CD14-positive monocyte (primary cell): ENCODE data around the gene WAC. TPM values are rescaled to one million over a fixed set of nuclear protein-coding genes. Genes with fewer than 3 reads are reported as not detected.

Experiments
- DNase-seq, 3 donors: peaks; one replicate each; pipeline ENCODE4 v3.0.0-alpha.2; 2011 to 2022
- H2AFZ ChIP-seq: 2 replicates; pipeline ENCODE4 v1.6.0; 2012; ENCODE audit warnings: mild to moderate bottlenecking, low read depth, low read length, inconsistent platforms; ENCODE audit not compliant: insufficient read depth, poor library complexity, severe bottlenecking
- H3K27ac ChIP-seq, 2 donors: 1 replicate in 1 of 2; 2 replicates in 1 of 2; pipeline ENCODE4 v1.5.1; 2012 to 2013; ENCODE audit warnings: low read length in 2 of 2, control low read depth in 1 of 2, inconsistent platforms in 1 of 2, low read depth in 1 of 2, mild to moderate bottlenecking in 1 of 2
- H3K27me3 ChIP-seq, 2 donors: one replicate each; pipeline versions ENCODE4 v1.6.0 to v1.6.1; 2011 to 2013; ENCODE audit warnings: low read length in 2 of 2; ENCODE audit not compliant: control insufficient read depth in 2 of 2, insufficient read depth in 2 of 2
- H3K36me3 ChIP-seq, 2 donors: replicated peaks in 1 of 2; 1 replicate in 1 of 2; 2 replicates in 1 of 2; pipeline versions ENCODE4 v1.5.1 to v1.6.1; 2012 to 2013; ENCODE audit warnings: low read length in 2 of 2, control low read depth in 1 of 2, inconsistent platforms in 1 of 2, mild to moderate bottlenecking in 1 of 2; ENCODE audit not compliant: insufficient read depth in 2 of 2, control insufficient read depth in 1 of 2
- H3K4me1 ChIP-seq, 2 donors: 1 replicate in 1 of 2; 2 replicates in 1 of 2; pipeline versions ENCODE4 v1.5.1 to v1.6.1; 2012 to 2013; ENCODE audit warnings: low read length in 2 of 2, control low read depth in 1 of 2, inconsistent platforms in 1 of 2, mild to moderate bottlenecking in 1 of 2, moderate library complexity in 1 of 2; ENCODE audit not compliant: insufficient read depth in 2 of 2, control insufficient read depth in 1 of 2
- H3K4me2 ChIP-seq: replicated peaks from 2 replicates; pipeline ENCODE3; 2012; ENCODE audit warnings: low read length, moderate library complexity, mild to moderate bottlenecking; ENCODE audit not compliant: poor library complexity, severe bottlenecking; ENCODE audit errors: extremely low read depth
- H3K4me3 ChIP-seq, 3 experiments: fragments of 200-600 bp in 1 of 3; sonication (generic) in 1 of 3; replicated peaks in 1 of 3; 1 replicate in 2 of 3; 2 replicates in 1 of 3; pipeline ENCODE4 v1.5.1; 2011 to 2013; ENCODE audit warnings: low read length in 3 of 3, mild to moderate bottlenecking in 3 of 3, control low read depth in 2 of 3, low read depth in 2 of 3, inconsistent platforms in 1 of 3, moderate library complexity in 1 of 3
- H3K79me2 ChIP-seq: 2 replicates; pipeline ENCODE4 v1.6.0; 2012; ENCODE audit warnings: mild to moderate bottlenecking, control low read depth, inconsistent platforms, low read length, moderate library complexity; ENCODE audit not compliant: insufficient read depth
- H3K9ac ChIP-seq: 2 replicates; pipeline ENCODE4 v1.6.0; 2017; ENCODE audit warnings: low read length, mild to moderate bottlenecking; ENCODE audit not compliant: insufficient read depth, poor library complexity, severe bottlenecking
- H3K9me3 ChIP-seq, 2 donors: replicated peaks in 1 of 2; 1 replicate in 1 of 2; 2 replicates in 1 of 2; pipeline versions ENCODE4 v1.5.1 to v1.6.1; 2012 to 2013; ENCODE audit warnings: low read length in 2 of 2, control low read depth in 1 of 2; ENCODE audit not compliant: control insufficient read depth in 1 of 2, insufficient read depth in 1 of 2
- H4K20me1 ChIP-seq: 2 replicates; pipeline ENCODE4 v1.6.0; 2012; ENCODE audit warnings: mild to moderate bottlenecking, low read length, control low read depth, moderate library complexity; ENCODE audit not compliant: insufficient read depth
- H3K27ac Mint-ChIP-seq, 7 donors: one replicate each; pipeline ENCODE4 v1.8.0; 2020; ENCODE audit warnings: mild to moderate bottlenecking in 7 of 7, mixed read lengths in 7 of 7, moderate library complexity in 6 of 7, inconsistent platforms in 2 of 7
- H3K27me3 Mint-ChIP-seq, 3 donors: one replicate each; pipeline ENCODE4 v1.8.0; 2021 to 2022; ENCODE audit warnings: low read depth in 3 of 3, mild to moderate bottlenecking in 3 of 3, mixed read lengths in 3 of 3, moderate library complexity in 3 of 3, inconsistent platforms in 1 of 3
- H3K36me3 Mint-ChIP-seq, 2 donors: one replicate each; pipeline ENCODE4 v1.8.0; 2020; ENCODE audit warnings: mixed read lengths in 2 of 2, inconsistent platforms in 1 of 2, mild to moderate bottlenecking in 1 of 2
- H3K4me1 Mint-ChIP-seq: one replicate; pipeline ENCODE4 v1.8.0; 2020; ENCODE audit warnings: mild to moderate bottlenecking, mixed read lengths
- H3K4me3 Mint-ChIP-seq, 2 donors: one replicate each; pipeline ENCODE4 v1.8.0; 2020; ENCODE audit warnings: mild to moderate bottlenecking in 2 of 2, mixed read lengths in 2 of 2, moderate library complexity in 1 of 2
- H3K9me3 Mint-ChIP-seq, 7 donors: one replicate each; pipeline ENCODE4 v1.8.0; 2020 to 2022; ENCODE audit warnings: mixed read lengths in 7 of 7, mild to moderate bottlenecking in 6 of 7, moderate library complexity in 6 of 7, inconsistent platforms in 2 of 7
- WGBS: methylation state at CpG from one replicate; pipeline ENCODE4 v1.1.5; 2013; ENCODE audit warnings: missing lambda C conversion rate; ENCODE audit not compliant: insufficient coverage; 5-methylcytosine and 5-hydroxymethylcytosine counted together
- intact Hi-C, 2 donors: fragments of 100-400 bp; cut with micrococcal nuclease; formaldehyde crosslinking; loops; one replicate each; pipeline versions ENCODE4 v1.15.0 to v1.15.1; 2023
- polyA plus RNA-seq, 3 donors: library from polyadenylated mRNA; depleted of rRNA in 1 of 3; unstranded in 2 of 3; stranded (reverse) in 1 of 3; fragments of 300-500 nt in 2 of 3; fragments of >200 nt in 1 of 3; fragmentation: Illumina TruSeq in 2 of 3; gene quantifications; 1 replicate in 2 of 3; 2 replicates in 1 of 3; pipeline ENCODE4 v1.2.3, GENCODE V29; 2012 to 2021
- TF ChIP-seq, protein P1 (sequence below): fragments of 200-600 bp; IDR thresholded peaks from one replicate; pipeline ENCODE4 v1.8.0; 2022; ENCODE audit warnings: antibody characterized with exemption, mild to moderate bottlenecking

WAC gene
- polyA plus RNA-seq, 3 donors: 46.7 to 80.8 (median 67.9) TPM

DNA sequence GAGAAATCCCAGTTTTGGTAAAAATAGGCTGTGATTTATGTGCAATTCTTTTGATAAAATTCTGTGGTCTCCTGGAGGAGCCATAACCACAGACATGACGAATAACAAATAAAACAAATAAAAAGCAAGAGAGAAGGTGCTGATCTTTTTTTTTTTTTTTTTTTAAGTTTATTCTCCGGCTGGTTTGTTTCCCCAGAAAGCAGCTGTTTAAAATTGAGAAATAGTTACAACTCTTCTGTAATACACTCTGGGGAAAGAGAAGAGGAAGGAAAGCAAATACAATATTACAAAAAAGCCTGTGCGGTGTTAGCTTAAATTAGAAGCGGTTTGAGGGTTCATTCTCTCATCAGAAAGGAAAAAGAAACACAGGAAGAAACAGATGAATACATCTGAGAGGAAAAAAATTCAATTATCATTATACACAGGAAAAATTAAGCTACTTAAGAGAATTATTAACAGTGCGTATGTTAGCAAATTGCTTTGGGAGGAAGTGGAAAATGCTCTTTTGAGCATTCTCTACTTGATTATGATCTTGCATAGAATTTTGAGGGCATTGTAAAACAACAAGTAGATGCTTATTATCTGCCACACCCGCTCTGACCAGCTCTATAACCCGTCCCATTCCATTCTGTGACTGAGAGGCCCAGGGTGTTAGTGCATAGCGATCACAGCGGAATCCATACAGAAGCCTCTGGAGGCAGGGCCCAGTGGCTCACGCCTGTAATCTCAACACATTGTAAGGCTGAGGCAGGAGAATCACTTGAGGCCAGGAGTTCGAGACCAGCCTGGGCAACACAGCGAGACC is 40.6 kb upstream of the WAC start:
- Mint-ChIP-seq H3K9me3 (peaks cover 0 to 10% (median 2%) of the 10 kb centered on the region in 7 donors), H3K4me1 (peaks cover 82% of the 10 kb centered on the region), H3K4me3 (peak overlapping the region; percentile 73 to 90), H3K36me3 (peaks cover 1 to 2% of the 10 kb centered on the region in 2 donors), H3K27me3 (peaks cover 0 to 4% (median 2%) of the 10 kb centered on the region in 3 donors), H3K27ac (peak overlapping the region; percentile 93 to 97 (median 96))
- Histone ChIP-seq H3K27ac (peak overlapping the region; percentile 88 to 89), H3K36me3 (no peaks in the 10 kb centered on the region), H3K4me2 (peak overlapping the region; percentile 72), H3K9me3 (no peaks in the 10 kb centered on the region), H4K20me1 (no peaks in the 10 kb centered on the region), H2AFZ (peak overlapping the region; percentile 49), H3K9ac (peak overlapping the region; percentile 54), H3K4me3 (peak overlapping the region; percentile 32 to 71 (median 61)), H3K27me3 (no peaks in the 10 kb centered on the region), H3K4me1 (peaks cover 60 to 87% of the 10 kb centered on the region in 2 donors), H3K79me2 (no peaks in the 10 kb centered on the region)
- WGBS: 44% methylated on average over 5 of the region's 12 CpGs
- DNase-seq: peak; percentile 49 to 68 (median 59)
- TF ChIP-seq, protein P1, sequence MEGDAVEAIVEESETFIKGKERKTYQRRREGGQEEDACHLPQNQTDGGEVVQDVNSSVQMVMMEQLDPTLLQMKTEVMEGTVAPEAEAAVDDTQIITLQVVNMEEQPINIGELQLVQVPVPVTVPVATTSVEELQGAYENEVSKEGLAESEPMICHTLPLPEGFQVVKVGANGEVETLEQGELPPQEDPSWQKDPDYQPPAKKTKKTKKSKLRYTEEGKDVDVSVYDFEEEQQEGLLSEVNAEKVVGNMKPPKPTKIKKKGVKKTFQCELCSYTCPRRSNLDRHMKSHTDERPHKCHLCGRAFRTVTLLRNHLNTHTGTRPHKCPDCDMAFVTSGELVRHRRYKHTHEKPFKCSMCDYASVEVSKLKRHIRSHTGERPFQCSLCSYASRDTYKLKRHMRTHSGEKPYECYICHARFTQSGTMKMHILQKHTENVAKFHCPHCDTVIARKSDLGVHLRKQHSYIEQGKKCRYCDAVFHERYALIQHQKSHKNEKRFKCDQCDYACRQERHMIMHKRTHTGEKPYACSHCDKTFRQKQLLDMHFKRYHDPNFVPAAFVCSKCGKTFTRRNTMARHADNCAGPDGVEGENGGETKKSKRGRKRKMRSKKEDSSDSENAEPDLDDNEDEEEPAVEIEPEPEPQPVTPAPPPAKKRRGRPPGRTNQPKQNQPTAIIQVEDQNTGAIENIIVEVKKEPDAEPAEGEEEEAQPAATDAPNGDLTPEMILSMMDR: no peak
- intact Hi-C loops: loop anchor here in 1 of 2 donors (5.0 kb wide), 1 partner anchor 40 kb away; the partner anchor contains the start of gene WAC

DNA sequence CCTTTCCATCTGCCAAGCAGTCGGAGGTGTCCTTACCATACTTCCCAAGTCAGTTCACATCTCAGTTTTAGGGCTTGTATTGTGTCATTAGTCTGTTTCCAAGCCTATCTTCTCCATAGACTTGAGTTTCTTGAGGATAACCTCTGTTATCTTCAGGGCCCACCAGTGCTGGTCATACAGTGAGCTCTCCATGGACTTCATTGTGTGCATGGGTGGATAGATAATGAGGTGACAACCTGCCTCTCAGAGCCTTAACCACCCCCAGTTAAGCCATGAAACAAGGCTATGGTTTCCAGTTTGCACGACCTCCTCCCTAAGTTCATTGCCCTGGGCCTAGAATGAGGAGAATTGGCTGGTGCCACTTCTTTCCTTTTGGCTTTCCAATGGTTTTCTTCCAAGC is 38.5 kb upstream of the WAC start:
- Histone ChIP-seq H3K4me1 (peaks cover 52 to 77% of the 10 kb centered on the region in 2 donors), H3K27me3 (no peaks in the 10 kb centered on the region), H3K4me2 (no peak overlapping the region), H2AFZ (peak overlapping the region; percentile 11), H3K9ac (no peak overlapping the region), H3K4me3 (no peak overlapping the region), H3K36me3 (no peaks in the 10 kb centered on the region), H4K20me1 (no peaks in the 10 kb centered on the region), H3K79me2 (no peaks in the 10 kb centered on the region), H3K27ac (peak overlapping the region in 1 of 2 donors; percentile 89), H3K9me3 (no peaks in the 10 kb centered on the region)
- peaks cover 2% of the 10 kb centered on the region in 2 donors for H3K36me3 Mint-ChIP-seq
- no CpG with 5 or more reads among the region's 2 CpGs for WGBS
- H3K27ac Mint-ChIP-seq: peak overlapping the region in 3 of 7 donors; percentile 1 to 94 (median 64)
- peaks cover 0 to 10% (median 2%) of the 10 kb centered on the region in 7 donors for H3K9me3 Mint-ChIP-seq
- no peak overlapping the region for H3K4me3 Mint-ChIP-seq
- intact Hi-C loops: loop anchor here in 1 of 2 donors (5.0 kb wide), 1 partner anchor 38 kb away; the partner anchor contains the start of gene WAC
- no peak for DNase-seq
- H3K27me3 Mint-ChIP-seq: peaks cover 0 to 6% (median 3%) of the 10 kb centered on the region in 3 donors
- peaks cover 69% of the 10 kb centered on the region for H3K4me1 Mint-ChIP-seq
- TF ChIP-seq, protein P1: no peak
